GM23338 (cell line): ENCODE measurements around the gene VAV3.

Experiments used
- EZH2 ChIP-seq: fragments of 200-600 bp; sonication (generic); IDR thresholded peaks from one replicate; pipeline ENCODE4 v1.8.0; 2017; ENCODE audit warnings: antibody characterized with exemption, mild to moderate bottlenecking, low read depth; ENCODE audit not compliant: unreplicated experiment
- EZH2phosphoT487 ChIP-seq: fragments of 200-600 bp; sonication (generic); IDR thresholded peaks from one replicate; pipeline ENCODE4 v1.8.1; 2018; ENCODE audit warnings: antibody characterized with exemption; ENCODE audit not compliant: unreplicated experiment
- JUNB ChIP-seq: IDR thresholded peaks from one replicate; pipeline ENCODE4 v1.6.1; 2016; ENCODE audit warnings: antibody characterized with exemption; ENCODE audit not compliant: unreplicated experiment
- POLR2AphosphoS5 ChIP-seq: IDR thresholded peaks from 2 replicates; pipeline ENCODE4 v1.6.1; 2016; ENCODE audit warnings: antibody characterized with exemption, low read depth
- STAT1 ChIP-seq: IDR thresholded peaks from one replicate; pipeline ENCODE4 v1.6.1; 2016; ENCODE audit warnings: antibody characterized with exemption; ENCODE audit not compliant: unreplicated experiment
- ZNF114 ChIP-seq: fragments of 250-450 bp; sonication (Bioruptor Pico); IDR thresholded peaks from 2 replicates; pipeline ENCODE4 v1.5.0; 2020; ENCODE audit warnings: mild to moderate bottlenecking, moderate library complexity
- ZNF331 ChIP-seq: fragments of 250-450 bp; sonication (Bioruptor Pico); IDR thresholded peaks from 2 replicates; pipeline ENCODE4 v1.5.0; 2020; ENCODE audit warnings: low read depth, mild to moderate bottlenecking, moderate library complexity
- TF ChIP-seq, protein P1 (sequence below), 2 experiments: fragments of 200-600 bp in 1 of 2; sonication (generic) in 1 of 2; conservative IDR thresholded peaks; 2 replicates each; pipeline versions ENCODE4 v1.5.1 to v1.6.1; 2016 to 2017; ENCODE audit warnings: antibody characterized with exemption in 2 of 2, low read depth in 2 of 2, mild to moderate bottlenecking in 2 of 2, moderate library complexity in 1 of 2
- TF ChIP-seq, protein P2 (sequence below): IDR thresholded peaks from one replicate; pipeline ENCODE4 v1.6.1; 2018; ENCODE audit warnings: antibody characterized with exemption; ENCODE audit not compliant: unreplicated experiment

DNA sequence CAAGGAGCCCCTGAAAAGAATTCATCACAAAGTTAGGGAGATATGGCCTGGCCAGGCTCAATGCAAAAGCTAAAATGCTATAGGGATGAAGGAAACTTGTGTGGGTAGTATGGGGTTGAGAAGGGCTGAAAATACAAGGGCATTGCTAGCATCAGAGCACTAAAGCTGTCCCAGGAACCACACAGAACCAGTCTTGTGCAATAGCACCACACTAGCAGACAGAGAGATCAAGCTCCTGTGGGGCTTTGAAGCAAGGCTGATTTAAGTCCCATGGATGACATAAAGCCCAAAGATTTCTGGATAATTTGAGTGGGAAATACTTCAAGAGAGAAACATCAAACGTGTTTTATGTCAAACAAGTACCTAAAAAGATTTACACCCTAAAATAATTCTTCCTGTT is 97.1 kb downstream of the VAV3 start:
- TF ChIP-seq, protein P1, sequence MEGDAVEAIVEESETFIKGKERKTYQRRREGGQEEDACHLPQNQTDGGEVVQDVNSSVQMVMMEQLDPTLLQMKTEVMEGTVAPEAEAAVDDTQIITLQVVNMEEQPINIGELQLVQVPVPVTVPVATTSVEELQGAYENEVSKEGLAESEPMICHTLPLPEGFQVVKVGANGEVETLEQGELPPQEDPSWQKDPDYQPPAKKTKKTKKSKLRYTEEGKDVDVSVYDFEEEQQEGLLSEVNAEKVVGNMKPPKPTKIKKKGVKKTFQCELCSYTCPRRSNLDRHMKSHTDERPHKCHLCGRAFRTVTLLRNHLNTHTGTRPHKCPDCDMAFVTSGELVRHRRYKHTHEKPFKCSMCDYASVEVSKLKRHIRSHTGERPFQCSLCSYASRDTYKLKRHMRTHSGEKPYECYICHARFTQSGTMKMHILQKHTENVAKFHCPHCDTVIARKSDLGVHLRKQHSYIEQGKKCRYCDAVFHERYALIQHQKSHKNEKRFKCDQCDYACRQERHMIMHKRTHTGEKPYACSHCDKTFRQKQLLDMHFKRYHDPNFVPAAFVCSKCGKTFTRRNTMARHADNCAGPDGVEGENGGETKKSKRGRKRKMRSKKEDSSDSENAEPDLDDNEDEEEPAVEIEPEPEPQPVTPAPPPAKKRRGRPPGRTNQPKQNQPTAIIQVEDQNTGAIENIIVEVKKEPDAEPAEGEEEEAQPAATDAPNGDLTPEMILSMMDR (conservative IDR thresholded peaks at IDR 0.05; ENCODE audit: low read depth in 2 of 2): no peak
- TF ChIP-seq POLR2AphosphoS5 (no peak), ZNF331 (no peak), STAT1 (no peak), JUNB (no peak), ZNF114 (no peak), EZH2phosphoT487 (no peak), EZH2 (no peak)
- TF ChIP-seq, protein P2, sequence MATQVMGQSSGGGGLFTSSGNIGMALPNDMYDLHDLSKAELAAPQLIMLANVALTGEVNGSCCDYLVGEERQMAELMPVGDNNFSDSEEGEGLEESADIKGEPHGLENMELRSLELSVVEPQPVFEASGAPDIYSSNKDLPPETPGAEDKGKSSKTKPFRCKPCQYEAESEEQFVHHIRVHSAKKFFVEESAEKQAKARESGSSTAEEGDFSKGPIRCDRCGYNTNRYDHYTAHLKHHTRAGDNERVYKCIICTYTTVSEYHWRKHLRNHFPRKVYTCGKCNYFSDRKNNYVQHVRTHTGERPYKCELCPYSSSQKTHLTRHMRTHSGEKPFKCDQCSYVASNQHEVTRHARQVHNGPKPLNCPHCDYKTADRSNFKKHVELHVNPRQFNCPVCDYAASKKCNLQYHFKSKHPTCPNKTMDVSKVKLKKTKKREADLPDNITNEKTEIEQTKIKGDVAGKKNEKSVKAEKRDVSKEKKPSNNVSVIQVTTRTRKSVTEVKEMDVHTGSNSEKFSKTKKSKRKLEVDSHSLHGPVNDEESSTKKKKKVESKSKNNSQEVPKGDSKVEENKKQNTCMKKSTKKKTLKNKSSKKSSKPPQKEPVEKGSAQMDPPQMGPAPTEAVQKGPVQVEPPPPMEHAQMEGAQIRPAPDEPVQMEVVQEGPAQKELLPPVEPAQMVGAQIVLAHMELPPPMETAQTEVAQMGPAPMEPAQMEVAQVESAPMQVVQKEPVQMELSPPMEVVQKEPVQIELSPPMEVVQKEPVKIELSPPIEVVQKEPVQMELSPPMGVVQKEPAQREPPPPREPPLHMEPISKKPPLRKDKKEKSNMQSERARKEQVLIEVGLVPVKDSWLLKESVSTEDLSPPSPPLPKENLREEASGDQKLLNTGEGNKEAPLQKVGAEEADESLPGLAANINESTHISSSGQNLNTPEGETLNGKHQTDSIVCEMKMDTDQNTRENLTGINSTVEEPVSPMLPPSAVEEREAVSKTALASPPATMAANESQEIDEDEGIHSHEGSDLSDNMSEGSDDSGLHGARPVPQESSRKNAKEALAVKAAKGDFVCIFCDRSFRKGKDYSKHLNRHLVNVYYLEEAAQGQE: no peak
